Caco-2 (cell line): ENCODE results near the gene BCORL1. TPM values are rescaled to one million over a fixed set of nuclear protein-coding genes. Genes with fewer than 3 reads are reported as not detected.

Source experiments
- BruUV-seq: library from RNA; stranded (reverse); fragments of 400-500 nt; replicated peaks from 2 replicates; lab custom pipeline; 2021; lab: Mats Ljungman, UMichigan
- CTCF ChIA-PET: fragments of 300-600 bp; sonication (Branson Sonifier 250); formaldehyde crosslinking; loops from one replicate; lab custom pipeline; 2022; ENCODE audit warnings: antibody characterized with exemption; lab: Charles Lee
- POLR2A ChIA-PET: fragments of 300-600 bp; sonication (Branson Sonifier 250); formaldehyde crosslinking; loops from one replicate; lab custom pipeline; 2022; ENCODE audit warnings: antibody characterized with exemption; lab: Charles Lee
- DNase-seq, 2 experiments: peaks; one replicate each; pipeline versions ENCODE4 v3.0.0 to v3.0.0-alpha.2; 2020 to 2022
- H3K27me3 ChIP-seq: replicated peaks from 2 replicates; pipeline ENCODE4 v1.6.0; 2011; ENCODE audit warnings: low read length; ENCODE audit not compliant: control insufficient read depth, insufficient read depth
- H3K36me3 ChIP-seq: 2 replicates; pipeline ENCODE4 v1.5.1; 2011; ENCODE audit warnings: low read length; ENCODE audit not compliant: control insufficient read depth, insufficient read depth
- H3K4me1 ChIP-seq: fragments of 250-450 bp; sonication (Bioruptor Pico); 2 replicates; pipeline ENCODE4 v1.5.1; 2020; ENCODE audit warnings: mild to moderate bottlenecking
- H3K4me3 ChIP-seq: 2 replicates; pipeline ENCODE4 v1.5.1; 2011; ENCODE audit warnings: low read depth, mild to moderate bottlenecking, control low read depth, low read length
- H3K9me3 ChIP-seq: fragments of 250-450 bp; sonication (Bioruptor Pico); 2 replicates; pipeline ENCODE4 v1.5.1; 2020; ENCODE audit warnings: mild to moderate bottlenecking, moderate library complexity
- H3K27ac Mint-ChIP-seq: one replicate; pipeline ENCODE4 v1.8.0; 2022; ENCODE audit warnings: mixed read lengths; ENCODE audit not compliant: unreplicated experiment
- H3K27me3 Mint-ChIP-seq: one replicate; pipeline ENCODE4 v1.8.0; 2022; ENCODE audit warnings: mixed read lengths; ENCODE audit not compliant: insufficient read depth, unreplicated experiment
- H3K36me3 Mint-ChIP-seq: one replicate; pipeline ENCODE4 v1.8.0; 2022; ENCODE audit warnings: mild to moderate bottlenecking, mixed read lengths; ENCODE audit not compliant: insufficient read depth, unreplicated experiment
- H3K4me1 Mint-ChIP-seq: one replicate; pipeline ENCODE4 v1.8.0; 2022; ENCODE audit warnings: low read depth, mixed read lengths; ENCODE audit not compliant: unreplicated experiment
- H3K4me3 Mint-ChIP-seq: one replicate; pipeline ENCODE4 v1.8.0; 2022; ENCODE audit warnings: mild to moderate bottlenecking, moderate library complexity, mixed read lengths; ENCODE audit not compliant: unreplicated experiment
- H3K9me3 Mint-ChIP-seq: one replicate; pipeline ENCODE4 v1.8.0; 2022; ENCODE audit warnings: mixed read lengths; ENCODE audit not compliant: unreplicated experiment
- intact Hi-C: fragments of 100-400 bp; cut with micrococcal nuclease; formaldehyde crosslinking; loops from one replicate; pipeline ENCODE4 v1.10.0; 2022; ENCODE audit not compliant: unreplicated experiment
- total RNA-seq: library from RNA; stranded (reverse); gene quantifications from 2 replicates; pipeline ENCODE4 v1.2.3, GENCODE V29; 2022
- TF ChIP-seq, protein P1 (sequence below), 2 experiments: fragments of 200-600 bp in 1 of 2; IDR thresholded peaks; 1 replicate in 1 of 2; 2 replicates in 1 of 2; pipeline versions ENCODE4 v1.5.1 to v1.8.0; 2011 to 2022; ENCODE audit warnings: antibody characterized with exemption in 1 of 2, control low read depth in 1 of 2, inconsistent platforms in 1 of 2, low read depth in 1 of 2, low read length in 1 of 2, mild to moderate bottlenecking in 1 of 2, moderate library complexity in 1 of 2; ENCODE audit not compliant: insufficient read depth in 1 of 2, severe bottlenecking in 1 of 2, unreplicated experiment in 1 of 2

The BCORL1 gene
- total RNA-seq, 1 experiment from 2014 or later: 19.8 TPM

DNA sequence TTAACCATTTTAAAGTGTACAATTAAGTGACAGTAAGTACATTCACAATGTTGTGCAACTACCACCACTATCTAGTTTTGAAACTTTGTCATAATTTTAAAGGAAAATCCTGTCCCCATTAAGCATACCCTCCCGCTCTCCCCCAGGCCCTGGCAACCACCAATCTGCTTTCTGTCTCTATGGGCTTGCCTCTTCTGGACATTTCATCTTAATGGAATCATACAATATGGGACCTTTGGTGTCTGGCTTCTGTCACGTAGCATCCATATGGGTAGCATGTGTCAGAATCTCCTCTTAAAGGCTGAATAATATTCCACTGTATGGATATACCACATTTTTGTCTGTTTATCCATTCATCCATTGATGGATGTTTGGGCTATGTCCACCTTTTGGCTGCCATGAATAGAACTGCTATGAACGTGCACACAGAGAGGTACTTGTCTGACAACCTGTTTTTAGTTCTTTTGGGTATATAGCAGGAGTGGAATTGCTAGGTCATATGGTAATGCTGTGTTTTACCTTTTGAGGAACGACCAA is 66.3 kb downstream of the BCORL1 start:
- no peak for DNase-seq
- Mint-ChIP-seq H3K27ac (no peak overlapping the region), H3K4me1 (no peaks in the 10 kb centered on the region), H3K4me3 (no peak overlapping the region), H3K36me3 (peaks cover 42% of the 10 kb centered on the region), H3K27me3 (no peaks in the 10 kb centered on the region), H3K9me3 (no peaks in the 10 kb centered on the region)
- ChIA-PET POLR2A (no interaction called here), CTCF (no interaction called here)
- BruUV-seq: no TSS peak
- H3K36me3 ChIP-seq: peaks cover 1% of the 10 kb centered on the region; the same call in 1 of the 2 replicates
- no peaks in the 10 kb centered on the region for H3K4me1 ChIP-seq
- H3K9me3 ChIP-seq: no peaks in the 10 kb centered on the region
- H3K4me3 ChIP-seq: no peak overlapping the region
- TF ChIP-seq, protein P1, sequence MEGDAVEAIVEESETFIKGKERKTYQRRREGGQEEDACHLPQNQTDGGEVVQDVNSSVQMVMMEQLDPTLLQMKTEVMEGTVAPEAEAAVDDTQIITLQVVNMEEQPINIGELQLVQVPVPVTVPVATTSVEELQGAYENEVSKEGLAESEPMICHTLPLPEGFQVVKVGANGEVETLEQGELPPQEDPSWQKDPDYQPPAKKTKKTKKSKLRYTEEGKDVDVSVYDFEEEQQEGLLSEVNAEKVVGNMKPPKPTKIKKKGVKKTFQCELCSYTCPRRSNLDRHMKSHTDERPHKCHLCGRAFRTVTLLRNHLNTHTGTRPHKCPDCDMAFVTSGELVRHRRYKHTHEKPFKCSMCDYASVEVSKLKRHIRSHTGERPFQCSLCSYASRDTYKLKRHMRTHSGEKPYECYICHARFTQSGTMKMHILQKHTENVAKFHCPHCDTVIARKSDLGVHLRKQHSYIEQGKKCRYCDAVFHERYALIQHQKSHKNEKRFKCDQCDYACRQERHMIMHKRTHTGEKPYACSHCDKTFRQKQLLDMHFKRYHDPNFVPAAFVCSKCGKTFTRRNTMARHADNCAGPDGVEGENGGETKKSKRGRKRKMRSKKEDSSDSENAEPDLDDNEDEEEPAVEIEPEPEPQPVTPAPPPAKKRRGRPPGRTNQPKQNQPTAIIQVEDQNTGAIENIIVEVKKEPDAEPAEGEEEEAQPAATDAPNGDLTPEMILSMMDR (IDR thresholded peaks at IDR 0.05; ENCODE audit: insufficient read depth in 1 of 2, low read depth in 1 of 2, low read length in 1 of 2, severe bottlenecking in 1 of 2, unreplicated experiment in 1 of 2): no peak
- intact Hi-C loops: no loop called here
- H3K27me3 ChIP-seq: no peaks in the 10 kb centered on the region

GRCh38 chrX:130049821-130050220 is 67.4 kb downstream of the BCORL1 start:
- H3K9me3 ChIP-seq: no peaks in the 10 kb centered on the region
- intact Hi-C loops: no loop called here
- H3K4me3 ChIP-seq: no peak overlapping the region
- peaks cover 1% of the 10 kb centered on the region; the same call in 1 of the 2 replicates for H3K36me3 ChIP-seq
- no peak for DNase-seq
- H3K4me3 Mint-ChIP-seq: no peak overlapping the region
- H3K27me3 ChIP-seq: no peaks in the 10 kb centered on the region
- H3K4me1 ChIP-seq: no peaks in the 10 kb centered on the region
- no TSS peak for BruUV-seq
- H3K27me3 Mint-ChIP-seq: no peaks in the 10 kb centered on the region
- peaks cover 41% of the 10 kb centered on the region for H3K36me3 Mint-ChIP-seq
- ChIA-PET POLR2A (no interaction called here), CTCF (no interaction called here)
- H3K27ac Mint-ChIP-seq: no peak overlapping the region
- TF ChIP-seq, protein P1 (IDR thresholded peaks at IDR 0.05; ENCODE audit: insufficient read depth in 1 of 2, low read depth in 1 of 2, low read length in 1 of 2, severe bottlenecking in 1 of 2, unreplicated experiment in 1 of 2): no peak
- no peaks in the 10 kb centered on the region for H3K4me1 Mint-ChIP-seq
- no peaks in the 10 kb centered on the region for H3K9me3 Mint-ChIP-seq

DNA sequence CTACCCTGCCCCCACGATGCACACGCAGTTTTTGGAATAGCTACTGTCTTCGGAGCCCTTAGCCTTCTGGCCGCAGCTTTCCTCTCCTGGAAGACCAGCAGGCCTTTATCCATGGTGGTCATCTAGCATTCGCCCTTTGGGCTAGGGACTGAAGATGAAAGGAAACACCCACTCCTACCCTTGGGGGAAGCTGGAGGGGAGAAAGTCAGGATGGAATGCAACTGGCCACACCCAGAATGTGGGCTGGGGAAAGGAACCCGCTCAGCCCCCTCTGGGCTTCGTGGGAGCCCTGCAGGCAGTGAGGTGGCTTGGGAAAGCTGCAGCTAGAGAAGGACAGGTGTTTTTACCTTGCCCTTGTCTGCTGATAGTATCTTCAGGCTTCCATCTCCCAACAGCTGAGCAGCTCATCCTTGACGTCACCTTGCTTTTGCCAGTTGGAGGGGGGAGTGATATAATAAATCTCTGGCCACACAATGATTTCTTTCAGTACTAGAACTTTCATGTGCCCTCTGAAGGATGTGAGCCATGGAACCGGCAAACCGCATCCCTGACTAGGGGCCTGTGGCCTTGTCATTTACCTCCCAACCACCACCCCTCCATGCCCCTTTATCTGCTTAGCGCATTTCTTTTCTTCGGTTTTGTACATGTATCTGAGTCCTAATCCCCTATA is 68.9 kb downstream of the BCORL1 start:
- H3K27ac Mint-ChIP-seq: no peak overlapping the region
- no peak overlapping the region for H3K4me3 Mint-ChIP-seq
- ChIA-PET POLR2A (no interaction called here), CTCF (interaction anchor here (0.6 kb wide), 1 partner anchor 452 kb away, joined by 3 read pairs; no protein-coding TSS in a partner anchor)
- TF ChIP-seq, protein P1 (IDR thresholded peaks at IDR 0.05; ENCODE audit: insufficient read depth in 1 of 2, low read depth in 1 of 2, low read length in 1 of 2, severe bottlenecking in 1 of 2, unreplicated experiment in 1 of 2): no peak
- intact Hi-C loops: no loop called here
- H3K27me3 ChIP-seq: no peaks in the 10 kb centered on the region
- no peaks in the 10 kb centered on the region for H3K4me1 Mint-ChIP-seq
- DNase-seq: peak in 1 of 2 experiments; percentile 43
- no peaks in the 10 kb centered on the region for H3K9me3 Mint-ChIP-seq
- BruUV-seq: no TSS peak
- peaks cover 33% of the 10 kb centered on the region for H3K36me3 Mint-ChIP-seq
- no peaks in the 10 kb centered on the region for H3K9me3 ChIP-seq
- H3K4me3 ChIP-seq: no peak overlapping the region
- no peaks in the 10 kb centered on the region for H3K27me3 Mint-ChIP-seq
- H3K36me3 ChIP-seq: peaks cover 1% of the 10 kb centered on the region; the same call in 1 of the 2 replicates
- no peaks in the 10 kb centered on the region for H3K4me1 ChIP-seq
